Liver (tissue), 3 donors: ENCODE measurements around the gene PARD3B.

Experiments used
- ATF3 ChIP-seq: IDR thresholded peaks from 2 replicates; pipeline ENCODE4 v1.6.1; 2016; ENCODE audit warnings: antibody characterized with exemption
- CTCF ChIP-seq: fragments of 150-350 bp; IDR thresholded peaks from 2 replicates; pipeline ENCODE4 v1.5.1; 2017; ENCODE audit warnings: improper control_type of control experiment, low read depth, low read length; ENCODE audit not compliant: missing input control
- EGR1 ChIP-seq, 2 donors: IDR thresholded peaks; 2 replicates each; pipeline ENCODE4 v1.6.1; 2016 to 2018; ENCODE audit warnings: antibody characterized with exemption in 2 of 2, low read depth in 2 of 2
- FOXA2 ChIP-seq: IDR thresholded peaks from 2 replicates; pipeline ENCODE4 v1.6.1; 2016; ENCODE audit warnings: antibody characterized with exemption
- GABPA ChIP-seq, 2 donors: IDR thresholded peaks in 1 of 2; conservative IDR thresholded peaks in 1 of 2; 2 replicates each; pipeline ENCODE4 v1.6.1; 2016; ENCODE audit warnings: antibody characterized with exemption in 2 of 2, mild to moderate bottlenecking in 1 of 2, moderate library complexity in 1 of 2
- HNF4G ChIP-seq: IDR thresholded peaks from 2 replicates; pipeline ENCODE4 v1.6.1; 2016; ENCODE audit warnings: antibody characterized with exemption
- JUND ChIP-seq, 2 donors: IDR thresholded peaks; 2 replicates each; pipeline ENCODE4 v1.6.1; 2016; ENCODE audit warnings: antibody characterized with exemption in 2 of 2
- MAX ChIP-seq: IDR thresholded peaks from 2 replicates; pipeline ENCODE4 v1.6.1; 2016; ENCODE audit warnings: antibody characterized with exemption
- RAD21 ChIP-seq, 2 donors: IDR thresholded peaks; 2 replicates each; pipeline ENCODE4 v1.6.1; 2016; ENCODE audit warnings: antibody characterized with exemption in 2 of 2, mild to moderate bottlenecking in 2 of 2
- RXRA ChIP-seq, 2 donors: IDR thresholded peaks; 2 replicates each; pipeline ENCODE4 v1.6.1; 2017 to 2018; ENCODE audit warnings: antibody characterized with exemption in 2 of 2, mild to moderate bottlenecking in 1 of 2
- SP1 ChIP-seq: IDR thresholded peaks from 2 replicates; pipeline ENCODE4 v1.6.1; 2018; ENCODE audit warnings: antibody characterized with exemption, mild to moderate bottlenecking
- YY1 ChIP-seq: IDR thresholded peaks from 2 replicates; pipeline ENCODE4 v1.6.1; 2016; ENCODE audit warnings: antibody characterized with exemption, mild to moderate bottlenecking
- TF ChIP-seq, protein P1 (sequence below): IDR thresholded peaks from 2 replicates; pipeline ENCODE4 v1.6.1; 2016; ENCODE audit warnings: antibody characterized with exemption, mild to moderate bottlenecking
- donor health status: healthy.
- donor health status: healthy.

GRCh38 chr2:205460217-205460616, 914.9 kb downstream of the PARD3B start:
- TF ChIP-seq JUND (IDR thresholded peaks at IDR 0.05) (no peak), CTCF (no peak), MAX (no peak), ATF3 (no peak), YY1 (no peak), HNF4G (no peak), GABPA (IDR thresholded peaks at IDR 0.05 in 1 of 2, conservative IDR thresholded peaks at IDR 0.05 in 1 of 2) (no peak), RAD21 (IDR thresholded peaks at IDR 0.05) (no peak), SP1 (no peak), EGR1 (IDR thresholded peaks at IDR 0.05; ENCODE audit: low read depth in 2 of 2) (no peak), RXRA (IDR thresholded peaks at IDR 0.05) (no peak), FOXA2 (no peak)
- TF ChIP-seq, protein P1, sequence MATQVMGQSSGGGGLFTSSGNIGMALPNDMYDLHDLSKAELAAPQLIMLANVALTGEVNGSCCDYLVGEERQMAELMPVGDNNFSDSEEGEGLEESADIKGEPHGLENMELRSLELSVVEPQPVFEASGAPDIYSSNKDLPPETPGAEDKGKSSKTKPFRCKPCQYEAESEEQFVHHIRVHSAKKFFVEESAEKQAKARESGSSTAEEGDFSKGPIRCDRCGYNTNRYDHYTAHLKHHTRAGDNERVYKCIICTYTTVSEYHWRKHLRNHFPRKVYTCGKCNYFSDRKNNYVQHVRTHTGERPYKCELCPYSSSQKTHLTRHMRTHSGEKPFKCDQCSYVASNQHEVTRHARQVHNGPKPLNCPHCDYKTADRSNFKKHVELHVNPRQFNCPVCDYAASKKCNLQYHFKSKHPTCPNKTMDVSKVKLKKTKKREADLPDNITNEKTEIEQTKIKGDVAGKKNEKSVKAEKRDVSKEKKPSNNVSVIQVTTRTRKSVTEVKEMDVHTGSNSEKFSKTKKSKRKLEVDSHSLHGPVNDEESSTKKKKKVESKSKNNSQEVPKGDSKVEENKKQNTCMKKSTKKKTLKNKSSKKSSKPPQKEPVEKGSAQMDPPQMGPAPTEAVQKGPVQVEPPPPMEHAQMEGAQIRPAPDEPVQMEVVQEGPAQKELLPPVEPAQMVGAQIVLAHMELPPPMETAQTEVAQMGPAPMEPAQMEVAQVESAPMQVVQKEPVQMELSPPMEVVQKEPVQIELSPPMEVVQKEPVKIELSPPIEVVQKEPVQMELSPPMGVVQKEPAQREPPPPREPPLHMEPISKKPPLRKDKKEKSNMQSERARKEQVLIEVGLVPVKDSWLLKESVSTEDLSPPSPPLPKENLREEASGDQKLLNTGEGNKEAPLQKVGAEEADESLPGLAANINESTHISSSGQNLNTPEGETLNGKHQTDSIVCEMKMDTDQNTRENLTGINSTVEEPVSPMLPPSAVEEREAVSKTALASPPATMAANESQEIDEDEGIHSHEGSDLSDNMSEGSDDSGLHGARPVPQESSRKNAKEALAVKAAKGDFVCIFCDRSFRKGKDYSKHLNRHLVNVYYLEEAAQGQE = no peak
